Cardiac fibroblast (primary cell): ENCODE measurements around the gene ACAP2.
A peak's percentile ranks its signal among the peaks of the same experiment; 100 is the strongest.

Experiments used
- DNase-seq, 2 donors: peaks; one replicate each; pipeline versions ENCODE4 v3.0.0 to v3.0.0-alpha.2; 2010; ENCODE audit warnings: low read depth in 2 of 2
- H3K4me3 ChIP-seq, 2 donors: replicated peaks in 1 of 2; 1 replicate in 1 of 2; 2 replicates in 1 of 2; pipeline ENCODE4 v1.5.1; 2011; ENCODE audit warnings: low read depth in 2 of 2, low read length in 2 of 2, mild to moderate bottlenecking in 2 of 2, moderate library complexity in 1 of 2
- CTCF ChIP-seq: IDR thresholded peaks from one replicate; pipeline ENCODE4 v1.5.1; 2011; ENCODE audit warnings: low read depth, mild to moderate bottlenecking, low read length, inconsistent platforms

The ACAP2 gene

GRCh38 chr3:195247863-195248189 is 195.0 kb downstream of the ACAP2 start:
- no peak overlapping the region for H3K4me3 ChIP-seq

DNA sequence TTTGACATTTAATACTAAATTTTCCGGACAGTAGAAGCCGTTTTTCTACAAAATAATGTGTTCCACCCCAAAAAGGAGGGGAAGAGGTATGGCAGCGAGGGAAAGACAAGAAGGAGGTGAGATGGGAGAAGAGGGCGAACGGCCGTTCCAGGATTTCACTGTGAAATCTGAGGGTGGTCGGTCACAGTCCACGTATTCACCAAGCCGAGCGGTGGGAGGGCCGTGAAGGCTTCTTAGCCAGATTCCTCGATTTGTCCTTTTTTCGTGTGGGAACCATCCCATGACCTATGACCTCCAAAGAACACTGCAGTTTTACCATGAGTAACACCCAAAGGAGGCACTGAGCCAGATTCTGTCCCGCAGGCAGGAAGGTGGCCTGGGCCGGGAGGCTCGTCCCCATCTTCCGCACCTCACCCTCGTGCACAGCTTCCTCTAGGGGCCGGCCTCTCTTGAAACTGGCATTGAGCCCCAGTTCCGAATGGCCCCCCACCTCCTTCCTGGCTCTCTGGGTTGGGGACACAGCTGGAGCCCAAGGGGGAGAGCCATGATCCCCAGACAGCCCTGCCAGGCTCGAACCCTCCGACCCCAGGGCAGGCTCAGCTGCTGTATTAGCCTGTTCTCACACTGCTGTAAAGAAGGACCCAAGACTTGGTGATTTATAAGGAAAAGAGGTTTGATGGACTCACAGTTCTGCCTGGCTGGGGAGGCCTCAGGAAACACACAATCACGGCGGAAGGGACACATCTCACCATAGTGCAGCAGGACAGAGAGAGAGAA is 195.5 kb downstream of the ACAP2 start:
- no peak for DNase-seq
- no peak for TF ChIP-seq CTCF
- no peak overlapping the region for H3K4me3 ChIP-seq

More at GRCh38 chr3:195247863-195248189, 195.0 kb downstream of the ACAP2 start:
- DNase-seq = no peak
- TF ChIP-seq CTCF = no peak

DNA sequence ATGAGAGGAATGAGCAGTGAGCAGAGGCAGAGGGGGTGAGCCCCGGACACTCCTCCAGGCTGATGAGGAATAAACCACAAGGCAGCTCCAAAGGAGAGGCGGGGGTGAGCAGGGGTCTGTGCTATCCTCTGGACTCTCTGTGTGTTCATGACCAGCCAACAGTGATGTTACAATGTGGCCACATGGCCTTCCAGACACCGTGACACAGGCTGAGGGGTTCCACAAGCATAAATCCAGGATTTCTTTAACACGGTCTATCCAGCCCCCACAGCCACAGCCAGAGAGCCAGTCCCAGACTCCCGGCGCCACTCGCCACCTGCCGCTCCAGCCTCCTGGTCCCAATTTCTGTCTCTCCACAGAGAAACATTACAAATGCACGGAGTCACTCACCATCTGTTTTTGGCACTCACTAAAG is 196.2 kb downstream of the ACAP2 start:
- DNase-seq = no peak
- H3K4me3 ChIP-seq = no peak overlapping the region
- no peak for TF ChIP-seq CTCF

DNA sequence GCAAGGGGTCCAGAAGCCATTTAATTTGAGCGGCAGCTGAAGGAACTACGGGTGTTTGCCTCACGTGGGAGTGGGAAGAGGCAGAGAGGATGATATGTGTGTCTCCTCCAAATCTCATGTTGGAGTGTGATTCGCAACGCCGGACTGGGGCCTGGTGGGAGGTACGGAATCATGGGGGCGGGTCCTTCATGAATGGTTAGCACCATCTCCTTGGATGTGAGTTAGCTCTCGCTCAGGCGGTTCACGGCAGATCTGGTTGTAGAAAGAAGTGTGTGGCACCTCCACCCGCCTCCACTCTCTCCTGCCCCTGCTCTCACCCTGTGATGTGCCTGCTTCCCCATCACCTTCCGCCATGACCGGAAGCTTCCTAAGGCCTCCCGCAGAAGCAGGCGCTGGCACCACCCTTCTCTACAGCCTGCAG is 197.3 kb downstream of the ACAP2 start:
- H3K4me3 ChIP-seq = no peak overlapping the region
- TF ChIP-seq CTCF = no peak
- DNase-seq = no peak

DNA sequence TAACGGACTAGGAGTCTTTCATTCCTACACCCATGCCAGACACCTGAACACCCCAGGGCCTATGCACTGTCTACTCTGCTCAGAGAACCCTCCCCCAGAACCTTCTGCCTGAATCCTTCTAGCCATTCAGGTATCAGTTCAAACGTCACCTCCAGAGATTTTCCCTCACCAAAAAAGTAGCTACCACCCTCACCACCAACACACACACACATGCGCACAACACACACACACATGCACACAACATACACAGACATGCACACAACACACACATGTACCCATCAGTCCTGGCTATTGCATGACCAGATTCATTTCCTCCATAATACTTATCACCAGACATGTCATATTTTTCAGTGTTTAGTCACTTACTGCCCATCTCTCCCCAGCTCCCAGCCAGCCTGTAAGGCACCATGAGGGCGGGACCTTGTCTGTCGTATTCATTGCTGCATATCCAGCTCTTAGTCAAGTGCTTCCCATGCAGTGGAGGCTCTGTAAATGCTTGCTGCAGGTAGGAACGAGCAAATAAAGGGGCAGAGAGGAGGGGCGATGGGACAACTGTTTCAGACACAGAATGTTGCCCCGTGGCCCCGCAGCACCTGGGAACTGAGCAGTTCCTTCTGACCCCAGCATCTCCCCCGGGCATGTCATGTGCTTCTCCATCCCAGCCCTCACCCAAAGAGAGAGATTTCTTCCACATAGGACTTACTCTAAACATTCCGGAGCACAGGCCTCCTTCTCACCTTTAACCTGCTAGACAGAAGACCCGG is 201.0 kb downstream of the ACAP2 start:
- peak in 1 of 2 donors; percentile 18 for DNase-seq
- H3K4me3 ChIP-seq = no peak overlapping the region
- TF ChIP-seq CTCF = no peak

DNA sequence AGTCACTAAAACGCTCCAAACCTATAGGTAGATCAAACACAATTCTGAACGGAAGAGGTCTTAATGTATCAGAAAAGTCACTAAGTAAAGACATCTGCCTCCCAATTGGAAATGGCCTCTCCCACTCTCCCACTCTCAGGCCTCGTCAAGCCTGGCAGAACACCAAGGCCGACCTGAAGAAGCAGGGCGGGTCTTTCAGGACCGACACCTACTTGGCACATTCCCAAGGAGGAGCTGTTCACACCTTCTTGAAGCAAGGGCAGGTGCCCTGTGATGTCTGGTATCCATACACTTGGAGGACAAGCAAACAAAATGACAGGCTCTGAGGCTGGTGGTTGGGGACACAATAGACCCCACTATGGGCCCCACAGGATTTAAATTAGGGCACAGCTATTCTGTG is 201.9 kb downstream of the ACAP2 start:
- no peak for DNase-seq
- TF ChIP-seq CTCF = no peak
- H3K4me3 ChIP-seq = no peak overlapping the region
